MG63 (cell line): ENCODE results near the gene HTR5A. TPM values are rescaled to one million over a fixed set of nuclear protein-coding genes. Genes with fewer than 3 reads are reported as not detected.

Experiments used
- DNase-seq: peaks from one replicate; pipeline ENCODE4 v3.0.0-alpha.2; 2020
- H3K27me3 ChIP-seq: fragments of 250-450 bp; sonication (Bioruptor Pico); 2 replicates; pipeline ENCODE4 v1.5.1; 2020; ENCODE audit warnings: mild to moderate bottlenecking, moderate library complexity
- H3K36me3 ChIP-seq: fragments of 250-450 bp; sonication (Bioruptor Pico); 2 replicates; pipeline ENCODE4 v1.5.1; 2020; ENCODE audit warnings: mild to moderate bottlenecking, moderate library complexity
- H3K4me3 ChIP-seq: fragments of 250-450 bp; sonication (Bioruptor Pico); 2 replicates; pipeline ENCODE4 v1.5.1; 2020; ENCODE audit warnings: mild to moderate bottlenecking, moderate library complexity
- H3K9me3 ChIP-seq: fragments of 250-450 bp; sonication (Bioruptor Pico); 2 replicates; pipeline ENCODE4 v1.5.1; 2020; ENCODE audit warnings: mild to moderate bottlenecking, moderate library complexity
- total RNA-seq: library from RNA; depleted of rRNA; stranded (reverse); fragments of >200 nt; shearing (Covaris generic); gene quantifications from 2 replicates; pipeline ENCODE4 v1.2.3, GENCODE V29; 2014; ENCODE audit warnings: low replicate concordance

The HTR5A gene
- total RNA-seq, 1 experiment from 2014 or later = not detected

DNA sequence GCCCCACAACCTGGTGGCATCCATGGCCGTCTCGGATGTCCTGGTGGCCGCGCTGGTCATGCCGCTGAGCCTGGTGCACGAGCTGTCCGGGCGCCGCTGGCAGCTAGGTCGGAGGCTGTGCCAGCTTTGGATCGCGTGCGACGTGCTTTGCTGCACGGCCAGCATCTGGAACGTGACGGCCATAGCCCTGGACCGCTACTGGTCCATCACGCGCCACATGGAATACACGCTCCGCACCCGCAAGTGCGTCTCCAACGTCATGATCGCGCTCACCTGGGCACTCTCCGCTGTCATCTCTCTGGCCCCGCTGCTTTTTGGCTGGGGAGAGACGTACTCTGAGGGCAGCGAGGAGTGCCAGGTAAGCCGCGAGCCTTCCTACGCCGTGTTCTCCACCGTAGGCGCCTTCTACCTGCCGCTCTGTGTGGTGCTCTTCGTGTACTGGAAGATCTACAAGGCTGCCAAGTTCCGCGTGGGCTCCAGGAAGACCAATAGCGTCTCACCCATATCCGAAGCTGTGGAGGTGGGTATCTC, 1.1 kb downstream of the HTR5A start:
- DNase-seq = no peak
- no peaks in the 10 kb centered on the region for H3K27me3 ChIP-seq
- H3K36me3 ChIP-seq = no peaks in the 10 kb centered on the region
- H3K4me3 ChIP-seq = no peak overlapping the region
- peaks cover 3% of the 10 kb centered on the region; the same call in 1 of the 2 replicates for H3K9me3 ChIP-seq

DNA sequence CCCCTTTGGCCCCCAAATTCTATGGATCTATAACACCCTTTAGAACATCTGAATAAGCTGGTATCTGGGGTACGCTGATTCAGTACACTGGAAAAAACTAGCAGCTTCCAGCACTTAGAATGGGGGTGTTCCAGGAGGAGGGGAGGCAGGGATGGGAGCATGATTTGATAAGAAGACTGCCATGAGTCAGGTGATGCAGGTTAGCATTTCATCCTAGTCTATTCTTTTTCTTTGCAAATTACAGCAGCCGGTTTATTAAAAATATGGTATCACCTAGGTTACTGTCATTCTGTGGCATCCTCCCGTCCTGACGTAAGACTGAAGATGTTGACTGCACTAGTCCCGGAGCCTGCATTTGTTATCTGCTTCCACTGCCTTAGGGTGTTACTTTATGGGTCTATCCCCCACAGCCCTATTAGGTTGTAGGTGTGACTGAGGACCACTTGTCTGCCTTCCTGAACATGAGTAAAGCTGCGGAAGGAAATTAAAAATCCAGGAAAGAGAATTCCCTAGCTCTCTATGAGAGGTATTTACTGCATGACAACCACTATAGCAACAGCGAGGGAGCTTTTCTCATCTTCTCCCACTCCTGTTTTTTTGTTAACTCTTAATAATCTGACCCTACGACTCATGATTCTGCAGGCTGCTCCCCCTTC, 1.9 kb downstream of the HTR5A start:
- H3K27me3 ChIP-seq = no peaks in the 10 kb centered on the region
- no peaks in the 10 kb centered on the region for H3K36me3 ChIP-seq
- peaks cover 3% of the 10 kb centered on the region; the same call in 1 of the 2 replicates for H3K9me3 ChIP-seq
- DNase-seq = no peak
- no peak overlapping the region for H3K4me3 ChIP-seq

DNA sequence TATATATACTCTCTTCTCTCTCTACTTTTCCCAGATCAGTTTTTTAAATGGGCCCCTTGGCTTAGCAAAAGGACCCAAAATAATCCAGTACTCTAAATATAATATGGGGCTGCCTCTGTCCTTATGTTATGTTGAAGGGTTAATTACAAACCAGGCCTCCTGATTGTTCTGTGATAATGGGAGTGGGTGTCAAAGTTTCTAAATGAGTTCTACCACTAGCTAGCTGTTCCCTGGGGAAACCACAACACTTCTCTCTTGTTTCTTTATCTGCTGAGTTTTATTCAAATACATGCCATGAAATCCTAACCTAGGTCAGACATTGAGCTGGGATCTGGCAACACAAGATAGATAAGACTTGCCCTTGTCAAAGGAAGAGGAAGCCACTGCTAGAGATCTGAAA, 3.8 kb downstream of the HTR5A start:
- no peaks in the 10 kb centered on the region for H3K36me3 ChIP-seq
- no peak for DNase-seq

DNA sequence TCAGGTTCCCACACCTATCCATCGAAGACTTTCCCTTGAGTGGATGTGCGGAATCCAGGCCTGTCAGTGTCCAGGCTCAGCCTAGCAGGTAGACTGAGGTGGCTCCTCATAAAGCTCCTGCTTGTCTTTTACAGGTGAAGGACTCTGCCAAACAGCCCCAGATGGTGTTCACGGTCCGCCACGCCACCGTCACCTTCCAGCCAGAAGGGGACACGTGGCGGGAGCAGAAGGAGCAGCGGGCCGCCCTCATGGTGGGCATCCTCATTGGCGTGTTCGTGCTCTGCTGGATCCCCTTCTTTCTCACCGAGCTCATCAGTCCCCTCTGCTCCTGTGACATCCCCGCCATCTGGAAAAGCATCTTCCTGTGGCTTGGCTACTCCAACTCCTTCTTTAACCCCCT, 13.9 kb downstream of the HTR5A start:
- Histone ChIP-seq H3K36me3 (no peaks in the 10 kb centered on the region), H3K9me3 (no peaks in the 10 kb centered on the region), H3K4me3 (no peak overlapping the region), H3K27me3 (no peaks in the 10 kb centered on the region)
- DNase-seq = no peak

More for the DNA sequence above, 3.8 kb downstream of the HTR5A start:
- Histone ChIP-seq H3K9me3 (peaks cover 3% of the 10 kb centered on the region; the same call in 1 of the 2 replicates), H3K27me3 (no peaks in the 10 kb centered on the region), H3K4me3 (no peak overlapping the region)

DNA sequence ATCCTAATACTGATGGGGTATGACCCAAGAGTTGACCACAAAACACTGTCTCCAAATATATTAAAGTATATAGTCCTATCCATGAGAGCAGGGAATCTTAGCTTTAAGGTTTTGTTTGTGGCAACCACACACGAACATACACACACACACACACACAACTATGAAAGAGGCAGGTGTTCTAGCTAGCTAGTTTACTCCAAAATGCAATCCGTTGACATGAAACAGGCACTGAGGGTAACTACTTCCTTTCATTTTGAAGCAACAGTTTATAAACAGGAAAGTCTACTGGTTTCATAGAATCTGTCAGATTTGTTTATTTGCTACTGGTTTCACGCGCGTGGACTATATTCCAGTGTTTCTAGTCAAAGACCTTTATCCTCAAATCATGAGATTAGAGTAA, 14.8 kb downstream of the HTR5A start:
- Histone ChIP-seq H3K4me3 (no peak overlapping the region), H3K36me3 (no peaks in the 10 kb centered on the region), H3K9me3 (no peaks in the 10 kb centered on the region), H3K27me3 (no peaks in the 10 kb centered on the region)
- no peak for DNase-seq

DNA sequence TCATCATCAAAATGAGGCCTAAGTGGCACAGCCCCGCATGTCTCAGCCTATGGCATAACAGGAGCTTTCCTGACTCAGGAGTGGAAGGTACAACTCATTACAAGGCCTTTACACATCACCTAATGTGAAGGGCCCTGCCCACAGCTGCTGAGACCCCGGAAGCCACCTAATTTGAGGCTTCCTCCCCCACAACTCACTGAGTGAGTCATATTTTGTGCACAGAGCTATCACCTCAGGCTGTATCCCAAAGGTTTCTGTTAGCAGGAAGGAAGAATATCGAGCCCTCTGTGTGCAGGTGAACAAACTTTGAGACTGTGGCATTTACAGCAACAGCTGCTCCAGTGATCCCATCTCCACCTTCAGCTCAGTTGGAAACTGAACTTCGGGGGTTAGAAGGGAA, 20.6 kb downstream of the HTR5A start:
- no peak overlapping the region for H3K4me3 ChIP-seq
- no peaks in the 10 kb centered on the region for H3K27me3 ChIP-seq
- H3K36me3 ChIP-seq = no peaks in the 10 kb centered on the region
- DNase-seq = no peak
- H3K9me3 ChIP-seq = no peaks in the 10 kb centered on the region

DNA sequence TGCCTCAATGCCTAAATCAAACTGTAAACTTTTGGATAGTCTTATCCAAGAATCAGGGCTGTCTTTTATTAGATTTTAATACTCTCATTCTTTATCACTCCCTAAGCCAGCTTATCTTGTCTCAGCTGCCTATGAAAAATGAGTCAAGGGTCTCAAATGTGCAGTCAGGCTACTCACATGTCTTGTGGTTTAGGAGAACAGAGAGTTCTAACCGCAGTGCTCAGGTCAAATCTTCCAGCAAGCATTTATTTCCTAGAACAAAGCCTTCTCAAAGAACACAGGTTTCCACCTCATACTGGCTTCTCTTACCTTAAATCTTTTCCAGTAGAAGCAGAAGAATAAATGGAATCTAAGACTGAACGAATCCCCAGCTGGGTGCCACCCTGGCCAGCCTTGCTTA, 23.5 kb downstream of the HTR5A start:
- Histone ChIP-seq H3K4me3 (no peak overlapping the region), H3K27me3 (no peaks in the 10 kb centered on the region), H3K9me3 (no peaks in the 10 kb centered on the region), H3K36me3 (no peaks in the 10 kb centered on the region)
- DNase-seq = no peak

DNA sequence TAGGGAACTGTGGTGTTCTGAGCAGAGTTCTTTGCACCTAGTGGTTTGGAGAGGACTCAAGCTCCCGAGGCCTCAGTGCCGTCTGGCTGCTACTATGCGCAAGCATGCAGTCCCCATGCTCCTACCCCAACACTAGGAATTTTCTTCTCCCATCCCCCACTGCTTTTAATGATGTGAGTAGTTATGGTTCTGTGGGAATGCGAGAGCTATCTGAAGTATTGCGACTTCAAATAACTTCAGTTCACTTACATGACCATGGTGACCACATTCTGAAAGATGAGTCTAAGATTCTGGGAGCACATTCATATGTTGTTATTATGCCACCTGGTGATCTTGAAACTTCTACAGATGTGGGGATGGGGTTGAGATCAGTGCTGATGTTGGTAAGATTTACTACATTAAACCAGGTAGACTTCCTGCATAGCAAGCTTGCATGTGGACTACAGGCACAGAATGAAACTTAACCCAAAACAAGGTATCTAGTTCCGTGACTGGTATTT, 24.6 kb downstream of the HTR5A start:
- H3K27me3 ChIP-seq = no peaks in the 10 kb centered on the region
- no peak overlapping the region for H3K4me3 ChIP-seq
- H3K36me3 ChIP-seq = no peaks in the 10 kb centered on the region
- no peak for DNase-seq
- H3K9me3 ChIP-seq = no peaks in the 10 kb centered on the region

DNA sequence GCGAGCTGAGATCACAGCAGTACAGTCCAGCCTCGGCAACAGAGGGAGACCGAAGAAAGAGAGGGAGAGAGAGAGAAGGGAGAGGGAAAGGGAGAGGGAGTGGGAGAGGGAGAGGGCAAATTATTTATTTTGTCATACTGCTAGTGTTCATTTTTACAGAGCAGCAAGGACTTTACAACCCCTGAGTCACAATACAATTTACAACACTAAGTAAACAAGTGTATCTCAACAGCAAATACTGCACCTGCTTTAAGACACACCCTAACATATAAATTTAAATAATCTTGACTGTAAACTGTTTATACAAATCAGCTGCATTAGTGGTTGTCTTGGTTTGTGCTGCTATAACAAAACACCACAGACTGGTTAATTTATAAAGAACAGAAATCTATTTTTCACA, 27.2 kb downstream of the HTR5A start:
- H3K4me3 ChIP-seq = no peak overlapping the region
- H3K36me3 ChIP-seq = no peaks in the 10 kb centered on the region
- H3K9me3 ChIP-seq = no peaks in the 10 kb centered on the region
- no peaks in the 10 kb centered on the region for H3K27me3 ChIP-seq
- DNase-seq = no peak

DNA sequence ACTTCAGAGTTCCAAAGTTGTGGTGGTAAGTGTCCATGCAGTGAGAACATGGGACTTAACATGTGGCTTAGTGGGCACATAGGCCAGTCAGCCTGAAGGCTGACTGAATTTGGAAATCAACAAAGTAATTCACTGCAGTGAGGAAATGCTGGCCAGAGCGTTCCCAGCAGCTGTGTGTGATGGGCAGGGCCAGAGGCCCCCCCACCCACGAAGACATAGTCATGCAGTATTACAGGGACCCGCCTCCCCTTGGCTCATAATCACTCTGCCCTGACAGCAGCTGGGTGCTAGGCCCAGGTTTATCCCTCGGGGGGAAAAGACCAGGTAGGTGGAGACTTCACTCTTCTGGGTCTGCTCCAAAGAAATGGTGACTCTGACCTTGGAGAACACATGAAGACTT, 33.7 kb downstream of the HTR5A start:
- no peaks in the 10 kb centered on the region for H3K36me3 ChIP-seq
- no peak for DNase-seq
- H3K4me3 ChIP-seq = no peak overlapping the region

DNA sequence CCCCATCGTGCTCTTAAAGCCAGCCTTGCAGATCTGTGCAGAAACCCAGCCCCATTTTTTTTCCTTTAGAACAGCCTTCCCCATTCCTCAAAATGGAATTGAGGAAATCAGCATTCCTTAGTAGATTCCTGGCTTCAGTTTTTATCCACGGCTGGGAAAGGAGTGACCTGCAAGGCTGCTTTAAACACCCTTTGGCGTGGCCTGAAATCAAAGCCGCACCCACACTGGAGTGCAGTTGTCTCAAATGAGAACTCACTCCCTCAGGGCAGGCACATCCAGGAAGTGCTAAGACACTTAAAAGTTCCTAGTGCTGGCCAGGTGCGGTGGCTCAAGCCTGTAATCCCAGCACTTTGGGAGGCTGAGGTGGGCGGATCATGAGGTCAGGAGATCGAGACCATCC, 34.8 kb downstream of the HTR5A start:
- no peaks in the 10 kb centered on the region for H3K9me3 ChIP-seq
- no peak overlapping the region for H3K4me3 ChIP-seq
- H3K36me3 ChIP-seq = no peaks in the 10 kb centered on the region
- no peak for DNase-seq
- H3K27me3 ChIP-seq = no peaks in the 10 kb centered on the region

More for the DNA sequence above, 33.7 kb downstream of the HTR5A start:
- Histone ChIP-seq H3K9me3 (no peaks in the 10 kb centered on the region), H3K27me3 (no peaks in the 10 kb centered on the region)

DNA sequence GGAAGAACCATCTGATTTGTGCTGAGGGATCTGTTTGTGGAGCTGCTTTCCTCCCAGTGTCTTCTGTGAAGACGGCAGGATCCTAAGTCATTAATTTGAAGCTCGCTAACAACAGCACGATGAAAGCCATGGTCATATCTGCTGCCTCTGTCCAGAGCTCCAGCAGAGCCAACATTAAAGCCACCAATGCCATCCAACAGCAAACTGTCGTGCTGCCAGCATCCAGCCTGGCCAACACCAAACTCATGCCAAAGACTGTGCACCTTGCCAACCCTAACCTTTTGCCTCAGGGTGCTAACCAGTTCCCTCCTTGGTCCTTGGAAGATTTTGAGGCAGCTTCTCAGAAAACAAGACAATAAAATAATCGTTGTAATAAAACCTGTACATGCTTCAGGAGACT, 36.2 kb downstream of the HTR5A start:
- Histone ChIP-seq H3K27me3 (no peaks in the 10 kb centered on the region), H3K9me3 (no peaks in the 10 kb centered on the region), H3K36me3 (no peaks in the 10 kb centered on the region), H3K4me3 (no peak overlapping the region)
- no peak for DNase-seq

DNA sequence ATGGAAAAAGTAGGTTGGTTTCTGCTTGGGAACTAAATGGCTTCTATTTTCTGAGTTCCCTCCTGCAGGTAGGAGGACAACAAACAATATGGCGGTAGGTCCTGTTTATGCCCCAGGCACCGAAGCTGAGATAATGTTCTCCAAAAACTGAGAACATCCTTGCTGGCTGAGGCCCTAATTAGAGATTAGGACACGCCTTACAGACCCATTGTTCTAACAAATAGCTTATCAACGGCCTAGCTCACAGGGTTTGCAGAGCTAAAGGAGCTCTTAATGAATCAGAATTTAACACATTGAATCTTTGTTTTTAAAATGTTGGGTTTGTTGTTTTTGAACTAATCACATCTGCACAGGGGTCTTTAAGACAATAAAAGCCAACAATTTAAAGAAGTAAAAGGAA, 37.0 kb downstream of the HTR5A start:
- Histone ChIP-seq H3K27me3 (no peaks in the 10 kb centered on the region), H3K36me3 (no peaks in the 10 kb centered on the region), H3K9me3 (no peaks in the 10 kb centered on the region), H3K4me3 (no peak overlapping the region)
- DNase-seq = no peak

DNA sequence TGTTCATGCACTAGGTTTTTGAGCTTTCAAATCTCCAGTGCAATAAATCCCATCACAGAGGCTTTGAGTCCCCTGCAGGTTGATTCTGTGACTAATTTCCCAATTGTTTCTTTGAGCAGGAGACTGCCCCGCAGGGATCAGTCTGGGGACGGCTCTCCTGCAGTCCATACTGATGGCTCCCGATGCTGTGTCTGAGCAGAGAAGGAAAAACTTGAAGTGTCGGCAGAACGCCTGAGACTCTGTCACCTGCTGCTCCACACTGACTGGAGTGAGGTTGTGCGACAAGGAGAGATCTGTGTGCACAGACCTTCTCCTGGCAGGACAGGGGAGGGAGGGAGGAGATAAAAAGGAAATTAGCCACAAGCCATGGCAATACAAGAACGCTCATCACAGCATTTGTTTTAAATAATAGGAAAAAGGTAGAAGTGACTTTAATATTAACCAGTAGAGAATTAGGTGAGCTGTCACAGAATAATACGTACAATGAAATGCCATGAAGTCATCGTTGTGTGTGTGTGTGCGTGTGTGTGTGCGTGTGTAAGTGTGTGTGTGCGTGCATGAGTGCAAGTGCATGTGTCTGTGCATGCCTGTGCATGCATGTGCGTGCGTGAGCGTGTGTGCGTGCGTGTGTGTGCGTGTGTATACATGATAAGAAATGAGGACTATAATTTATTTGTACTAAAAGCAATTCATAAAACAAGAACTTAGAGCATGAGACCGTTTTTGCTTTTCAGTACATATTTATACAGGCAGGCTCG, 38.2 kb downstream of the HTR5A start:
- H3K27me3 ChIP-seq = no peaks in the 10 kb centered on the region
- DNase-seq = no peak
- no peaks in the 10 kb centered on the region for H3K36me3 ChIP-seq
- H3K4me3 ChIP-seq = no peak overlapping the region
- H3K9me3 ChIP-seq = no peaks in the 10 kb centered on the region

DNA sequence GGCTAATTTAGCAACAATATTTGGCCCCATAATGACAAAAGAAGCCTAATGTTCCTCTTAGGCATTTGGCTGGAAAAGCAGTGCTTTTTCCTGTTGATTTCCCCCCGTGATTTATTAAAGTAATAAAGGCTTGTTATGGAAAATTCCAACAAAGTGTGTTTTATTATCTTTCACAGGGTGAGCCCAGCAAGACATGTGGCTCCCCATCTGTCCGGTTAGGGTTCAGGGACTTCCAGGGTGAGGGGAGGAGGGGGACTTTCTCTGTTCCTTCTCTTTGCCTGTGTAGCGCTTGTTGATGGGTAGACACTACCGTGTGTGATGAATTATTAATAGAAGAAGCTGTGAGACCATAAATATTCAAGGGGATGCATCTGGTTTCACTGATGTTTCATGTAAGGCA, 39.0 kb downstream of the HTR5A start:
- Histone ChIP-seq H3K9me3 (no peaks in the 10 kb centered on the region), H3K36me3 (no peaks in the 10 kb centered on the region), H3K4me3 (no peak overlapping the region), H3K27me3 (no peaks in the 10 kb centered on the region)
- DNase-seq = no peak

DNA sequence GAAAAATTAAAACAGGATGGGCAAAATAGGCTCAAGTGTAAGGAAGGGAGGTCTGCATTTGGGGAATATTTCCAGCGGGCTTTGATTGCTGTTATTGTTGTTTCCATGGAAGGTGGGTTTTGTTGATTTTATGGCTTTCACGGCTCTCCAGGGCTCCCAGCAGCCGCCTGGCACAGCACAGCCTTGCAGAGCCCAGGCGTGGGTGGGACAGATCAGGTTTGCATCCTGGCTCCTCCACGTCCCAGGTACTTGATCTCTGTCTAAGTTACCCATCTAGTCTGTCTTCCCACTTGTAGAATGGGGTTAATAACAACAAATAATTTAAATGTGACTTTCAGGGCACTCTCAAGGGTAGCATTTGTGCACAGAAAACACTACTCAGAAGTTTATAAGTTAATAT, 45.2 kb downstream of the HTR5A start:
- Histone ChIP-seq H3K27me3 (no peaks in the 10 kb centered on the region), H3K9me3 (no peaks in the 10 kb centered on the region), H3K36me3 (no peaks in the 10 kb centered on the region), H3K4me3 (no peak overlapping the region)
- DNase-seq = no peak

DNA sequence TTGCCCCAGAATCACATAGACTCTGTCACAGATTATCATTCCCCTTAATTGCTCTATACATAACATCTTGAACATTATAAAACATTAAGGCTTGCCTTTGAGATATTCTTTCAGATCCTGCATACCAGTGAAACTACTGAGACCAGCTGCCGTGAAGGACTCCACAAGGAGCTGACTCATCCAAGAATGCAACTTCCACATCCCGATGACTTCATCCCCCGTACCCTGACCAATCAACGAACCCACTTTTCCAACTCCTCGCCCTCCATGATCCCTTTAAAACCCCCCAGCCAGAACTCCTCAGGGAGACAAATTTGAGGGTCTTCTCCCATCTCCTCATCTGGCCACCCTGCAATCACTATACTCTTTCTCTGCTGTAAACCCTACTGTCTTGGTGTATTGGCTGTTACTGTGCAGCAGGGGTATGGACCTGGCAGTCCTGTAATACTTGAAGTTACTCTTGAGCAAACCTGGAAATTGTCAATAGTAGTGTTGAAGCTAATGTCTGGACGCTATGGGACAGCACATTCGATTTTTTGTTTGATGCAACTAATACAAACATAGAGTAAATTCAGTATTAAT, 49.8 kb downstream of the HTR5A start:
- H3K4me3 ChIP-seq = no peak overlapping the region
- no peaks in the 10 kb centered on the region for H3K36me3 ChIP-seq
- no peaks in the 10 kb centered on the region for H3K9me3 ChIP-seq
- no peak for DNase-seq
- no peaks in the 10 kb centered on the region for H3K27me3 ChIP-seq
